Activated T-cell treated with anti-CD3 and anti-CD28 coated beads for 4 hours (primary cell): ENCODE measurements around the gene SESN1.
"Not testable (repeated sequence)": the region's sequence is repeated elsewhere in the genome, so short reads cannot be mapped to it uniquely, and the experiment has no call there.

ENCODE experiments used
- DNase-seq: peaks from one replicate; pipeline ENCODE4 v3.0.0-alpha.2; 2020

Gene SESN1

DNA sequence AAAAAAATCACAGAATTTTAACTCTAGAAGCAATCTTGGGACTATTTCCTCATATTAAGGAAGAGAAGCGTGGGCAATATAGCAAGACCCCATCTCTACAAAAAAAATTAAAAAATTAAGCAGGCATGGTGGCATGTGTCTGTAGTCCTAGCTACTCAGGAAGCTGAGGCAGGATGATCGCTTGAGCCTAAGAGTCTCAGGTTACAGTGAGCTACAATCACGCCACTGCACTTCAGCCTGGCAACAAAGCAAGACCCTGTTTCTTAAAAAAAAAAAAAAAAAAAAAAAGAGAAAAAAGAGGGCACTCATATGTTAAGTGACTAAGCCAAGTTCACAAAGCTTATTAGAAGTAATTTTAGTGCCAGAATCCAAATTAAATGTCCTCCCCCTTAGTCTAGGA is 100.8 kb downstream of the SESN1 start:
- DNase-seq, result no peak

DNA sequence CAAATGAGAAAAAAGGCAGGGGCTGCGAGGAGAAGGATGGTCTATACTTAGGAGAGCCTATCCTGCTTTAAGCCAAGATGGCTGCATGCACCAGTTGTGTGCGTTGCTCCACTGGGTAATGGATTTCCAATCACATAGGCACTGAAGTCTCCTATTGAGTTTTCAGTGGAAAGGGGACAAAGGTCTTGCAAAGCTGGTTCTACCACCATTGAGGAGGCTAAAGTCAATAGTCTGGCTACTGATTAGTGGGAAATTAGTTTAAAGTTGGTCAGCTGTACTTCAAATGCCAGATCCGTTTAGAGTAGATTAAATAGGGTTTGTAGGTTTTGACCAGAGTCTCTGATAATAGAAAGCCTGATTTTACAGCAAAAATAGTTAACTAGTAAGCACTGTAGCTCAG is 104.9 kb downstream of the SESN1 start:
- DNase-seq, result no peak

DNA sequence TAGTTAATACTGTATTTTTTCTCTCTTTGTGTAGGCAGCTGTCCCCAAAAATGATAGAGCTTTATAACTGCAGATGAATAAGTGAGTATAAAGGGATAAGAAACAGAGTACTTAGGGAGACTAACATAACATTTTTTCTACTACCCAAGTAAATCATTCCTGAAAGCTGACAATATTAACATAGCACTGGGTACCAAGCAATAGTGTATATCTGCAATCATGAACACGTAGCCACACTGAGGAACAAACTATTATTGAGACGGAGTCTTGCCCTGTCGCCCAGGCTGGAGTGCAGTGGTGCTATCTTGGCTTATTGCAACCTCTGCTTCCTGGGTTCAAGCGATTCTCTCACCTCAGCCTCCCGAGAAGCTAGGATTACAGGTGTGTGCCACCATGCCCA is 105.9 kb downstream of the SESN1 start:
- DNase-seq, result no peak

DNA sequence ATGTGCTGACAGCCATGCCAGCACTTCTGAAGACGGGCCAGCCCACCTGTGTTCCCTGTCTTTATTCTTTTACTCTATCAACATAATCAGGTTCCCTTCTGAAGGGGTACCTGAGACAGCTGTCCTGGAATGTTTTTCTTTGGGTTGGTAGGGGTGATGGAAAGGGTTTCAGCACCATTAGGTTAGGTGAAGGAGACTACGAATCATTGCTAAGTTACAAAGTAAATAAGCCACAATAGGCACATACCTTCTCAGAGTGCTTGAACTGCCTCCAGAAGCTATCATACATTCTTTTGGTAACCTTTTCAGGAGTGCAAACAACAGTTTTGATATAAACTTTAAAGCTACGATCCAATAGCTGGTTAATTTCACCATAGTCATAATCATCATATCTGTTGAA is 106.3 kb downstream of the SESN1 start:
- DNase-seq, result no peak

DNA sequence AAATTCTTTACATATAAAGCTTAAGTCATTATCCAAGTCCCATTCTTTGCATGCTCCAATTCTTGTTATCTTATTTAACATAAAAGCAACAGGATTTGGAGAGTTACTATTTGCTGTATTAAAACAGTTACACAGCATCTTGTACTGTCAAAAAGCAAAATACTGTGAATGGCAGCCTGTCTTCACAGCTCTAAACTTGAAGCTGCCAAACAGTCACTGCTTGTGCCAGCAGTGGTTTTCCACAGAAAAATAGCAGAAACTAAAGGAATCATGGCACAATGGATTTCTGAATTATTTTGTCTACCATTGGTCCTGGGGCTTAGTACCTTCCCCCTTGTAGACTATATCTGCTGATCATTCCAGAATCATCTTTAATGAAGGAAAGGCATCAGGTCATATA is 107.5 kb downstream of the SESN1 start:
- DNase-seq, result no peak

DNA sequence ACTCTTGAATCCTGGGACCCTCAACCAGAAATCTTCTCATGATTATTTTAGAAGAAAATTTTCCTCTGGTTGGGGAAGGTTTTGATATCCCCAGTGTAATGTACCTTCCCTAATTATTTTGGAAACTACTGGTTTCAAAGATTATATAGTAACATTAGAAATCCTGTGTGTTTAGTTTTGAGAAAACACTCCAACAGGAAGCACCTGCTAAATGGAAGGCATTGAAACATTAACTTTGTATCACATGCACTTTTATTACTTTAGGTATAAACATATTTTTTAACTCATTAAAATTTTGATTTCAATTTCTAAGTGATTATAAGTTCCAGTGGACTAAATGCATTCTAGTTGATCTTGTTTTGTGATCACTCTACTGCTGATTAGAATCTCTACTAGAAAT is 109.3 kb downstream of the SESN1 start:
- DNase-seq, result no peak

DNA sequence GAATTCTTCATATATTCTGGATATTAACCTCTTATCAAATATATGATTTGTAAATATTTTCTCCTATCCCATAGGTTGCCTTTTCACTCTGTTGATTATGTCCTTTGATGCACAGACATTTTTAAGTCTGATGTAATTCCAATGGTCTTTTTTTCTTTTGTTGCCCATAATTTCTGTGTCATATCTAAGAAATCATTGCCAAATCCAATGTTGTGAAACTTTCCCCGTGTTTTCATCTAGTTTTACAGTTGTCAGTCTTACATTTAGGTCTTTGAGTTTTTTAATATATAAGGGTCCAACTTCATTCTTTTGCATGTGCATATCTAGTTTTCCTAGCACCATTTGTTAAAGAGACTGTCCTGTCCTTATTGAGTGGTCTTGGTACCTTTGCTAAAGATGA is 111.5 kb downstream of the SESN1 start:
- no peak for DNase-seq

DNA sequence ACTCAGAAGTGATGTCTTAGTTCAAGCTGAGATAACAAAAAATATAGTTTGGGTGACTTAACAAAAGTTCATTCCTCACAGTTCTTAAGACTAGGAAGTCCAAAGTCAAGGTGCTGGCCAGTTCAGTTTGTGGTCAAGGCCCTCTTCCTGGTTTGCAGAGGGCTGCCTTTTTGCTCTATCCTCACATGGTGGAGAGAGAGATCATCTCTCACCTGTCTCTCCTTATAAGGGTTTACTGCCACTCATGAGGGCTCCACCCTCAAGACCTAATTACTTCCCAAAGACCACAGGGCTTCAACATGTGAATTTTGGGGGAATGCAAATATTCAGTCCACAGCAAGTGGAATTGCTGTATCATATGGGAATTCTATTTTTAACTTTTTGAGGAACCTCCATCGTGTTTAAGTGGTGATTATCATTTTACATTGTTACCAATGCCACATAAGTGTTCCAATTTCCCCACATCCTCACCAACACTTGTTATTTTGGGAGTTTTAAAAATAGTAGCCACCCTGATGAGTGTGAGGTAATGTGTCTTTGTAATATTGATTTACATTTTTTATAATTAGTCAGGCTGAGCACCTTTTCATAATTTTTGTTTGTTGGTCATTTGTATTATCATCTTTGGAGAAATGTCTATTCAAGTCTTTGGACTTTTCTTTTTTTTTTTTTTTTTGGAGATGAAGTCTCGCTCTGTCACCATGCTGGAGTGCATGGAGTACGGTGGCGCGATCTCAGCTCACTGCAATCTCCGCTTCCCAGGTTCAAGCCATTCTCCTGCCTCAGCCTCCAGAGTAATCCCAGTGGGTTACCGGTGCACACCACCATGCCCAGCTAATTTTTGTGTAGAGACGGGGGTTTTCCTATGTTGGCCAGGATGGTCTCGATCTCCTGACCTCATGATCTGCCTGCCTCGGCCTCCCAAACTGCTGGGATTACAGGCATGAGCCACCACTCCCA is 112.2 kb downstream of the SESN1 start:
- no peak for DNase-seq

DNA sequence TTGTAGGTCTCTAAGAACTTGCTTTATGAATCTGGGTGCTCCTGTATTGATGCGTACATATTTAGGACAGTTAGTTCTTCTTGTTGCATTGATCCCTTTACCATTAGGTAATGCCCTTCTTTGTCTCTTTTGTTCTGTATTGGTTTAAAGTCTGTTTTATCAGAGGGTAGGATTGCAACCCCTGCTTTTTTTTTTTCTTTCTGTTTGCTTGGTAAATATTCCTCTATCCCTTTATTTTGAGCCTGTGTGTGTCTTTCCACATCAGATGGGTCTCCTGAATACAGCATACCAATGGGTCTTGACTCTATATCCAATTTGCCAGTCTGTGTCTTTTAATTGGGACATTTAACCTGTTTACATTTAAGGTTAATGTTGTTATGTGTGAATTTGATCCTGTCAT is 116.0 kb downstream of the SESN1 start:
- DNase-seq, result not testable (repeated sequence)

DNA sequence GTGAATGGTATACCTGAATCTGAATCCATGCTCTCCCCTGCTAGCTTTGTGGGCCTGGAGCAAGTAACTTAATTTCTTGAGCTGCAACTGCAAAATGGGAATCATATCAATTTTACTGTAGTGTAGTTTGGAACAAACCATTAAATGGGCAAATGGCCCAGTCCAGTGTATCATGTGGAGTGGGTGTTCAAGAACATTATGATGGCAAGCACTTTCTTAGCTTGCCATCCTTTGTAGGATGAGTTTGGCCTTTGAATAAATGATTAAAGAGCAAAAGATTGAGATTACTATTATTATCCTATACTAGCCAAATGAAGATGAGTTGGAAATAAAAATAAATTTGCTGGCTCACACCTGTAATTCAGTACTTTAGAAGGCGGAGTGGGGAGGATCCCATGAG is 120.4 kb downstream of the SESN1 start:
- DNase-seq, result no peak

DNA sequence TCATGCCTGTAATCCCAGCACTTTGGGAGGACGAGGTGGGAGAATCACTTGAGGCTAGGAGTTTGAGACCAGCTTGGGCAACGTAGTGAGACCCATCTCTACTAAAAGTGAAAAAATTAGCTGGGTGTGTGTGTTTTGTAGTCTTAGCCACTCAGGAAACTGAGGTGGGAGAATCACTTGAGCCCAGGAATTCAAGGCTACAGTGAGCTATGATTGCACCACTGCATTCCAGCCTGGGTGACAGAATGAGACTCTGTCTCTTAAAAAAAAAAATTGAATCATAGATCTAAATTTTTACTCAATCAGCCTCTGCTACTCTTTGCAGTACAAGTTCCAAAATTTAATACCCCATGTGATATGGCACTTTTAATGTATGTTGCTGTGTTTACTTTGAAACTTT is 124.9 kb downstream of the SESN1 start:
- no peak for DNase-seq

DNA sequence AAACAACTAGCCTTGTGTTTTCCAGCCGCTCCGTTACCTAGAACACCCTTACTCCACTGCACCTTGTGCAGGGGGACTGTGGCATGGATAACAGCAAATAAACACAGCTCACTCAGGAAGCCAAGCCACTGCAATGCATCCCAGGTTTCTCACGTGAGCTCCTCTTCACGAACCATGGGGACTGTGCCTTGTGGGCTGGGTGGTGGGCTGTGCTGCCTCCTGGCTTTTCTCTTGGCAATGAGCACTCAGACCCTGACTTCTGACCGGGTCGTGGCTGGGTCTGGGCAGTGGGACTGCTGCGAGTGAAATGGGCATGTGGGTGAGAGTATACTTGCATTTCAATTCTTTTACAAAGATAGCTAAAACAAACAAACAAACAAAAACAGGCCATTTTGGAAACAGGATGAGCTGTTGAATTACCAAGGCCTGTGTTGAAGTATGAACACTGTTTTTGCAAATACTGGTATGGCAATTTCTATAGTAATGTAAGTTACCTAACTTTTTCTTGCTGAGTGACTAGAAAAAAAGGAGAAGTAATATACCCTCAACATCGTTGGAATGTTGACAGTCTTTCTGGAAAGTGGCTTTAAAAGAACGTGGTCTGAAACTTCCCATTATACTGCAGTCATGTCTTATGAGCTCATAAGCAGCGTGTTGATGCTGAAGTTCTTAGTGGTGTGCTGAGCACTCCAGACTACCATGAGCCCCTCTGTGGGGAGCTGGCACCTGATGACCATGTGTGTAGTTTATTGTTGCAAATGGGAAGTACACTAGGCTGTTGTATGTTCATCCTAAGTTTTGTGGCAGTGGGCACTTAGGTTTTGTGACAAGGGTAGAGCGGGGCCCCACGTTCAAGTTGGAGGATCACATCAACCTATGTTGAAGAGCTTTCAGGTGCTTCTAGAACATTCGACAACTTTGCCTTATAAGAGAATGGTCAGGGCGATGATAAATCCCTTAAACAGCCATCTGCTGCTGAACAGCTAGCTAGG is 126.0 kb downstream of the SESN1 start:
- DNase-seq, result no peak

DNA sequence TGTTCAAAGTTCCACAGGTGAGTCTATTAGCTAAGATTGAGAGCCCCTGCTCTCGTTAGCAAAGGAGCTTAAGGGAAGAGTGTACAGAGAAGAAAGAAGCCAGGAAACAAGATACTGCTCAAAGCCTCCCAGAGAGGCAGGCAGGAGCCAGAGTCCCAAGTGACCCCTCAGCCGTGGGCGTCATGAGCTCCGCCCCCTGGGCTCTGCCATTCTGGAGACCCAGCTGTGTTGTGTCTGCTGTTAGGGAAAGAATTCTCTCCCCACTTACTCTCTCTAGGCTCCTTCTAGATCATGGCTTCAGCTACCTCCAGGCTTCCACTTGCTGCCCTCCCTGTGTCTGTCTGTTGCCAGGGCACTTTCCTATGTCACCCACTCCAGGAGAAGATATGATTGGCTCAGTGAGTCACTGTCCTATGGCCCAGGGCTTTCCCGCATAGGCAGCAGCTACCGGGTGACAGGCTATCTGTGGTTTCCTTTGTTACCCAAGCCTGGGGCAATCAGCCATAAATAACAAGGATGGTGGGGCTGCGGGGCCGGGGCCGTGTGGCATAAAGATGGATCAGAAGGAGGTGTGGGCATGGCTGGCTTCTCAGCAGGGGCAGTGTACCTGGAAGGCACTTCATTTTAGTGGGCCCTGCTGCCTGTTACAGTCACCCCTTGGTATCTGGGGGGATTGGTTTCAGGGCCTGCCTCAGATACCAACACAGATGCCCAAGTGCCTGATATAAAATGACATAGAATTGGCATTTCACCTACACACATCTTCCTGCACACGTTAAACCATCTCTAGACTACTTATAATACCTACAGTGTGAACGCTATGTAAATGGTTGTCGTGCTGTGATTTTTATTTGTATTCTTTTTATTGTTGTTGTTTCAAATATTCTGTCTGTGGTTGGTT is 127.5 kb downstream of the SESN1 start:
- no peak for DNase-seq

DNA sequence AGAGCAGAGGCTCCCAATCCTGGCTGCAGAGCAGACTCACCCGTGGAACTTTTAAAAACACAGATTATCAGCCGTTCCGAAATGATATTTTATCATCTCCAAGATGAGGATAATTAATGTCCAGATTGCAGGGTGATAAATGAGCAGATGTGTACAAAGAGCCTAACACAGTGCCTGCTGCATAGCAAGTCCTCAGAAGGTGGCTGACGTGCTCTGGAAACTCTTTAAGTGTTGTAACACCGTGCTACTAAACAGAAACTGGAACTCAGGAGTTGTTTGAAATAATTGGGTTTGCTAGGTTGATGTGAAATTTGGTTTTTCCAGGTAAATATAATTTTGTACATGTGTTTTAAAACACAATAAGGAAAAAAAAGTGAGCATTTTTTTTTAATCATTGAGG is 128.4 kb downstream of the SESN1 start:
- DNase-seq, result no peak

DNA sequence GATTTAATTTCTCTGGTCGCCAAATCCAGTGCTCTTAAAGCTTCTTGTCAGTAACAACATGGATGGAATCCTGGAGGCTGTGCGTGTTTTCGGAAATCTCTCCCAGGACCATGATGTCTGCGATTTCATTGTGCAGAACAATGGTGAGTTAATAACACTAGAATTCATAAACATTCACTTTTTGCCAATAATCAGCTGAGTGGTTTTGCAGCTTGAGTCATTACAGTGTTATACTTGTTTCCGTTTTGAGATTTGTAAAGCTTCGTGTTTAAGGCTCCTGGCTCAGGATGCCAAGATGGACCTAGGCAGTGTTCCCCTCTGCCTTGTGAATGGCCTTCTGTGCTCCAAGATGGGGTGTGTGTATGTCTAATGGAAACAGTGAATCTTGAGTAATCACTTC is 132.7 kb downstream of the SESN1 start:
- DNase-seq, result no peak

DNA sequence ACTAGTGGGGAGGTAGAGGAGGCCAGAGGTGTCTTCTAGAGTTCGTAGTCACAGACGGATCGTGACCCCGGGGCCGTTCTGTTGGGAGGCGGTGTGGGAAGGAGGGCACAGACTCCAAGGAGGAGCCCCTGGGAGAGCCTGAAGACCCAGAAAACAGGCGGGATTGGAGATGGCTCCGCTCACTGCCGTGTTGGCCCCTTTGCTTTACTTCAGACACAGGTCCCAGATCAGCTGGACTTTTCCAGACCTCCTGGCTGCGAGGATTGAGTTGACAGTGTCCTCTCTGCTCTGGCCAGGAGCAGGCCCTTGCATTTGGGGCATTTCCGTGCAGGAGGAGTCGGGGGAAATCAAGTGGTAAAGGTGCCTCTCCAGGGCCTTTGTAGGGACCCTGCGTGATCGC is 133.6 kb downstream of the SESN1 start:
- no peak for DNase-seq

DNA sequence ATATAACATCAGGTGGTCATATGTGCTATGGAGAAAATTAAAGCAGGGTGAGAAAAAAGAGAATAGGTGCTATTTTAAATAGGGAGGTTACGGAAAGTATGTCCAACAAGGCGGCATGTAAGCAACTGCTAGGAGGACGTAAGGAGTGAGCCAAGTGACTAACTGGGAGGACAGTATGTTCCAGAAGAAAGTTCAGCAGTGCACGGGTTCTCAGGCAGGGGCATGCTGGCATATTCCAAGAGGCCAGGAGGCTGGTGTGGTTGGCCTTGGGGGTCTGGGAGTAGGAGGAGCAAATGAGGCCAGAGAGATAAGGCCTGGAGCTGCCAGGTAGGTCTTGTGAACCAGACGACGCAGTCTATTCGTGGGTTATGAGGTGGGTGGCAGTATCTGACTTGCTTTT is 134.0 kb downstream of the SESN1 start:
- DNase-seq, result no peak

DNA sequence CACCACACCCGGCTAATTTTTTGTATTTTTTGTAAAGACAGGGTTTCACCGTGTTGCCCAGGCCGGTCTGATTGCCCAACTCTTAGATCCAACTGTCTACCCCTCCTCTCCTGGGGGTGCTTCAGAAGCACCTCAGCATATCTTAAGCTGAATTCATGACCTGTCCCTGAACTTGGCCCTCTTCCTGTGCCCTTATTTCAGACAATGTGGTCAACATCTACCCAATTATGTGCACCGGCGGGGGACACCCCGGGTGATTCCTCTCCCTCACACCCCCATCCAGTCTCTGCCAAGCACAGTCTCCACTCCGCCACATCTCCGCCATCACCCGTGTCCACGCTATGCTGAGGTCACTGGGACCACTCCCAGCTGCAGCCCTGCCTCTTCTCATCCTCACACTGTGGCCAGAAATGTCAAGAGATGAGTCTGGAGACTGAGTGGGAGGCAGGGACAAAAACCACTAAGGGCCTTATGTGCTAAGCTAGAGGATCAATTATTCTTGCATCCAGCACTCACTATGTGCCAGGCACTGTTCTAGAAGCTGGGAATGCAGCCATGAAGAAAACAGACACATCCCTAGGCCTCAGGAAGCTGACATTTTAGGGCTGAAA is 134.6 kb downstream of the SESN1 start:
- DNase-seq, result no peak

DNA sequence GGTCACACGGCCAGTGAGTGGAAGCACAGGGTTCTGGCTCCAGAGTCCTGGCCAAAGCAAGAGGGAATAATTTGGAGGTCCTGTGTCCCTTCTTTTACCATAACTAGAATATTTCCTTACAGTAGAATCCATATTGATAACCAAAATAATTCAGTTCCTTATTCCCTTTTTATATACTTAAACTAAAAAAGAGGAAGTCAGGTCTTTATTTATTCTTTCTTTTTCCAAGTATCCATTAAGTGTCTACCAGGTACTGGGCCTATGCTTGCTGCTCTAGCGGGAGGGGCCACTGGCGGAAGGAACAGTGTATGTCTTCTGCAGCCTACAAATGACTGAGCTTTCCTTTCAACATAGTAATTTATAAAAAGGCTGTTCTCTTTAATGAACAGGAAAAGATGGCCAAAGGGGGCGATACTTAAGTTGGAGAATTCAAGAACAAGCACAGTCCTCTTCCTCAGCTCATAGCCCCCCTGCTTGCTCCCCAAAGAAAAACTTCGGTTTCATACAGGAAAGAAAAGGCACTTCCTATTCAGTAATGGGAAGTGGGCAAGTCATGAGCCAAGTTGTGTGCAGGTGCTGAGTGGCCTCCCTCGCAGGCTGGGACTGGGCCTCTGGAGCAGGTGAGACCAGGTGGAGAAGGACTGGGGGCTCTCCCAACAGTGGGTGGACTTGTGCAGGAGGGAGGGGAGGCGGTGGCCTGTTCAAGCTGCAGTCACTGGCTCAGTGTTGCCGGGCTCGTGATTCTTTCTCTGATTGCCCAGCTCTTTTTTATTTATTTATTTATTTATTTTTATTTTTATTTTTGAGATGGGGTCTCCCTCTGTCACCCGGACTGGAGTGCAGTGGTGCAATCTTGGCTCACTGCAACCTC is 135.5 kb downstream of the SESN1 start:
- no peak for DNase-seq

DNA sequence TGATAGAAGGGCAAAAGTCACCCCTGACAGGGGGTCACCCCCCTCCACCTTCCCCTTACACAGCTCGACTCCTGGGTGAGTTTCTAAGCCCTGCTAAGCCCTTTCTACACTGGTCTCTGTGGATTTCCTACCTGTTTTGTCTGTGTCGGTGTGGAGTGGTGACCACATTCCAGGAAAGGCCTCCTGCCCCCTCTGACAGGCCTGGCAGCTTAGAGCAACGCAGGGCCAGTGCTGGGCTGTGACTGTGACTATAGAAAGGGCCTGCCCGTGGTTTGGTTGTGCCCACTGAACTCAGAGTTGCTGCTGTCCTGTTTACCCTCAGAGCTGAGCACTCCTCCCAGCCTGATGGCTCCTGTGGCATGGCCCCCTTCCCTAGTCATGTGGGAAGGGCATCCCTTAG is 137.4 kb downstream of the SESN1 start:
- DNase-seq, result no peak

DNA sequence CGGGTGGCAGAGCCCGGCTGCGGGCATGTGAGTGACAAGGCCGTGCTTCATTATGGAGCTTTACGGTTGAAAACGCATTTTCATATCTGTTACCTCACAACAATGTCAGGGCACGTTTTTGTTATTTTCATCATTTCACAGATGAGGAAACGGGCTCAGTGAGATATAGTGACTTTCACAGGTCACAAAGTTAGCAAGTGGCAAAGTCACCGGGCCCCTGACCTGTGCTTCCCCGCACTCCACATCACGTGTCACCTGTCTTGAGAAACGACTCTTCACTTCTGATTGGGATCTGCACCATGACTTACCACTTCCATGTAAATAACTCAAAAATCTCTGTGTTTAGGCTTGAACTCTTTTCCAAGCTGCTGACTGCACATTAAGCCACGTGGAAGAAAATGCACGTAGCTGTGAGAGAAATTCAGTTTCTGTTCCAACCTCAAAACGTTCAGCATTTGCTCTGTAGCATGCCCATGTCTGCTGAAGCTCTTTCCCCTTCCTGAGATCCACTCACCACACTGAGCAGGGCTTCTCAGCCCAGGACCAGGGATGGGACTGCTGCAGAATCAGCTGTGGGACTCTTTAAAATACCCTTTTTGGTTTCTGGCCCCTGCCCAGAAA is 139.2 kb downstream of the SESN1 start:
- DNase-seq, result no peak
